WTC11 (cell line): ENCODE data around the gene SIAE. TPM values are rescaled to one million over a fixed set of nuclear protein-coding genes. Genes with fewer than 3 reads are reported as not detected.

Experiments
- ATAC-seq: fragments of 200-7000 bp; cut with Tn5 transposase; 2 replicates; pipeline ENCODE4 v1.10.0; 2021; ENCODE audit warnings: mild to moderate bottlenecking, moderate library complexity
- CTCF ChIA-PET: fragments of 300-600 bp; sonication (Branson Sonifier 250); formaldehyde crosslinking; loops from one replicate; lab custom pipeline; 2021; ENCODE audit warnings: antibody characterized with exemption; lab: Charles Lee
- POLR2A ChIA-PET: fragments of 350-600 bp; sonication (Branson Sonifier 250); formaldehyde crosslinking; loops from one replicate; lab custom pipeline; 2021; ENCODE audit warnings: antibody characterized with exemption; lab: Charles Lee
- DNase-seq: peaks from one replicate; pipeline ENCODE4 v3.0.0; 2021; ENCODE audit warnings: low spot score
- H3K27ac Mint-ChIP-seq: 2 replicates; pipeline ENCODE4 v1.8.0; 2021; ENCODE audit warnings: mixed read lengths
- H3K27me3 Mint-ChIP-seq: 2 replicates; pipeline ENCODE4 v1.8.0; 2021; ENCODE audit warnings: low read depth, mild to moderate bottlenecking, moderate library complexity, mixed read lengths
- H3K36me3 Mint-ChIP-seq: 2 replicates; pipeline ENCODE4 v1.8.0; 2021; ENCODE audit warnings: mixed read lengths
- H3K4me1 Mint-ChIP-seq: 2 replicates; pipeline ENCODE4 v1.8.0; 2022; ENCODE audit warnings: mixed read lengths
- H3K4me3 Mint-ChIP-seq: 2 replicates; pipeline ENCODE4 v1.8.0; 2021; ENCODE audit warnings: mild to moderate bottlenecking, moderate library complexity, mixed read lengths
- H3K9me3 Mint-ChIP-seq: 2 replicates; pipeline ENCODE4 v1.8.0; 2021; ENCODE audit warnings: mixed read lengths
- CREM ChIP-seq: sonication (generic); formaldehyde crosslinking; IDR thresholded peaks from 2 replicates; pipeline ENCODE4 v1.8.1; 2022; ENCODE audit warnings: mild to moderate bottlenecking, missing genetic modification reagents, moderate library complexity
- GABPB1 ChIP-seq: sonication (generic); formaldehyde crosslinking; IDR thresholded peaks from 2 replicates; pipeline ENCODE4 v1.8.1; 2023; ENCODE audit warnings: mild to moderate bottlenecking, missing genetic modification reagents
- JAZF1 ChIP-seq: fragments of 250-450 bp; sonication (Bioruptor Pico); IDR thresholded peaks from 2 replicates; pipeline ENCODE4 v1.9.0; 2021; ENCODE audit warnings: moderate library complexity, mild to moderate bottlenecking, inconsistent platforms
- MXD4 ChIP-seq: fragments of 250-450 bp; sonication (Bioruptor Pico); IDR thresholded peaks from 2 replicates; pipeline ENCODE4 v1.8.0; 2021; ENCODE audit warnings: mild to moderate bottlenecking, moderate library complexity, borderline replicate concordance
- SP1 ChIP-seq: sonication (generic); formaldehyde crosslinking; conservative IDR thresholded peaks from 2 replicates; pipeline ENCODE4 v1.8.1; 2022; ENCODE audit warnings: missing genetic modification reagents
- ZNF121 ChIP-seq: sonication (generic); formaldehyde crosslinking; IDR thresholded peaks from 2 replicates; pipeline ENCODE4 v1.8.0; 2023; ENCODE audit warnings: missing genetic modification reagents
- ZNF263 ChIP-seq: sonication (generic); formaldehyde crosslinking; IDR thresholded peaks from 2 replicates; pipeline ENCODE4 v1.8.1; 2022; ENCODE audit warnings: low read depth, mild to moderate bottlenecking, moderate library complexity, missing genetic modification reagents
- ZNF396 ChIP-seq: fragments of 250-450 bp; sonication (Bioruptor Pico); IDR thresholded peaks from 2 replicates; pipeline ENCODE4 v1.8.0; 2021; ENCODE audit warnings: mild to moderate bottlenecking, moderate library complexity, borderline replicate concordance
- total RNA-seq: library from RNA; stranded (reverse); gene quantifications from 3 replicates; pipeline ENCODE4 v1.2.3, GENCODE V29; 2021
- TF ChIP-seq, protein P1 (sequence below): sonication (generic); formaldehyde crosslinking; IDR thresholded peaks from 2 replicates; pipeline ENCODE4 v1.8.1; 2022; ENCODE audit warnings: mild to moderate bottlenecking, moderate library complexity, missing genetic modification reagents
- TF ChIP-seq, protein P2 (sequence below): sonication (generic); formaldehyde crosslinking; IDR thresholded peaks from 2 replicates; pipeline ENCODE4 v1.8.0; 2022; ENCODE audit warnings: mild to moderate bottlenecking, missing genetic modification reagents
- TF ChIP-seq, protein P3 (sequence below): sonication (generic); formaldehyde crosslinking; IDR thresholded peaks from 2 replicates; pipeline ENCODE4 v1.8.1; 2022; ENCODE audit warnings: low read depth, missing genetic modification reagents, borderline replicate concordance
- TF ChIP-seq, protein P4 (sequence below): sonication (generic); formaldehyde crosslinking; IDR thresholded peaks from 2 replicates; pipeline ENCODE4 v1.8.1; 2023; ENCODE audit warnings: mild to moderate bottlenecking, missing genetic modification reagents, moderate library complexity
- TF ChIP-seq, protein P5 (sequence below): sonication (generic); formaldehyde crosslinking; IDR thresholded peaks from 2 replicates; pipeline ENCODE4 v1.8.1; 2023; ENCODE audit warnings: mild to moderate bottlenecking, missing genetic modification reagents, borderline replicate concordance
- TF ChIP-seq, protein P6 (sequence below): sonication (generic); formaldehyde crosslinking; IDR thresholded peaks from 2 replicates; pipeline ENCODE4 v1.8.1; 2022; ENCODE audit warnings: missing genetic modification reagents, borderline replicate concordance
- TF ChIP-seq, protein P7 (sequence below): sonication (generic); formaldehyde crosslinking; IDR thresholded peaks from 2 replicates; pipeline ENCODE4 v1.8.1; 2022; ENCODE audit warnings: mild to moderate bottlenecking, missing genetic modification reagents, moderate library complexity, borderline replicate concordance
- TF ChIP-seq, protein P8 (sequence below): sonication (generic); formaldehyde crosslinking; IDR thresholded peaks from 2 replicates; pipeline ENCODE4 v1.8.0; 2022; ENCODE audit warnings: mild to moderate bottlenecking, missing genetic modification reagents
- TF ChIP-seq, protein P9 (sequence below): fragments of 250-450 bp; sonication (Bioruptor Pico); conservative IDR thresholded peaks from 2 replicates; pipeline ENCODE4 v1.9.0; 2021; ENCODE audit warnings: mild to moderate bottlenecking

Gene SIAE
- total RNA-seq, 1 experiment from 2014 or later, result 4.9 TPM

DNA sequence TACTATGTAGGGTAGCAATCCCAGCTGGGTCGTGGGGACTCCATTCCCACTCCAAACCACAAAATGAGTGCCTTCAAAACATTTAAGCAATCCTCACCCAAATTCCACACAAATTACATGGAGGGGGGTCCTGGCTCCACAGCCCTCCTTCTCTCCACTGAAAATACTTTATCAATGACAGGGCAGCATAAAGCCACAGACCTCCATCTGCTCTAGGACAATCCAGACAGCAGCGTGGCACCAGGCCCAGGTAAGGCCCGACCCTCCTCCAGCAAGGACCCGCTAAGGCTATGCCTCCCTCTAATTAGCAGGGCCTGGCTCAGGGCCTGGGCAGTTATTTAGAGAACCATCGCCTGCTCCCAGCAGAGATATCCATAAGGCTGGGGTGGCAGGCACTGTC is 62.5 kb downstream of the SIAE start, which contains the start of gene PANX3 (continued):
- TF ChIP-seq ZNF396 (CRISPR knock-in tag) (no peak), JAZF1 (CRISPR knock-in tag) (no peak), ZNF121 (CRISPR knock-in tag) (no peak), GABPB1 (no peak), SP1 (CRISPR knock-in tag) (no peak)
- TF ChIP-seq, protein P1, sequence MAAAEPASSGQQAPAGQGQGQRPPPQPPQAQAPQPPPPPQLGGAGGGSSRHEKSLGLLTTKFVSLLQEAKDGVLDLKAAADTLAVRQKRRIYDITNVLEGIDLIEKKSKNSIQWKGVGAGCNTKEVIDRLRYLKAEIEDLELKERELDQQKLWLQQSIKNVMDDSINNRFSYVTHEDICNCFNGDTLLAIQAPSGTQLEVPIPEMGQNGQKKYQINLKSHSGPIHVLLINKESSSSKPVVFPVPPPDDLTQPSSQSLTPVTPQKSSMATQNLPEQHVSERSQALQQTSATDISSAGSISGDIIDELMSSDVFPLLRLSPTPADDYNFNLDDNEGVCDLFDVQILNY, result no peak
- TF ChIP-seq, protein P2, sequence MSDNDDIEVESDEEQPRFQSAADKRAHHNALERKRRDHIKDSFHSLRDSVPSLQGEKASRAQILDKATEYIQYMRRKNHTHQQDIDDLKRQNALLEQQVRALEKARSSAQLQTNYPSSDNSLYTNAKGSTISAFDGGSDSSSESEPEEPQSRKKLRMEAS, result no peak
- TF ChIP-seq, protein P3, sequence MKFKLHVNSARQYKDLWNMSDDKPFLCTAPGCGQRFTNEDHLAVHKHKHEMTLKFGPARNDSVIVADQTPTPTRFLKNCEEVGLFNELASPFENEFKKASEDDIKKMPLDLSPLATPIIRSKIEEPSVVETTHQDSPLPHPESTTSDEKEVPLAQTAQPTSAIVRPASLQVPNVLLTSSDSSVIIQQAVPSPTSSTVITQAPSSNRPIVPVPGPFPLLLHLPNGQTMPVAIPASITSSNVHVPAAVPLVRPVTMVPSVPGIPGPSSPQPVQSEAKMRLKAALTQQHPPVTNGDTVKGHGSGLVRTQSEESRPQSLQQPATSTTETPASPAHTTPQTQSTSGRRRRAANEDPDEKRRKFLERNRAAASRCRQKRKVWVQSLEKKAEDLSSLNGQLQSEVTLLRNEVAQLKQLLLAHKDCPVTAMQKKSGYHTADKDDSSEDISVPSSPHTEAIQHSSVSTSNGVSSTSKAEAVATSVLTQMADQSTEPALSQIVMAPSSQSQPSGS (CRISPR knock-in tag), result no peak

DNA sequence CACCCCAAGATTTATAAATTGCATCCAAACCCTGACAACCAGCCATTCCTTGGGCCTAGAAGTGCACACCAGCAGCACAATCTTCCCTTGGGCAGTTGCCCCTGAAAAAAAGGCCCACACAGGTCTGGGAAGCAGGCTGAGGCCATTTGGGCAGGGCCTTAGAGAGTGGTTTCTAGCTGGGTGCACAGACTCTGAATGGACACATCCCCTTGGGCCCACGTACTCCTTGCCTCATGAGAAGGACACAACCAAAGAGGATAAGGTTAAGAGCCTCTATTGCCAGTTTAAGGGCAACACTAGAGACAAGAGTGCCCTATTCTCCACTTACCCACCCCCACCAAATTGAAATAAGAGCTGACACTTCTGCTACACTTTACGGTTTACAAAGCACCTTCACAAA is 63.2 kb downstream of the SIAE start:
- Mint-ChIP-seq H3K27me3 (no peaks in the 10 kb centered on the region; the same call in 1 of the 2 replicates), H3K36me3 (no peaks in the 10 kb centered on the region)
- POLR2A ChIA-PET, result interaction anchor here (0.6 kb wide), 1 partner anchor 175 kb away, joined by 5 read pairs; no protein-coding TSS in a partner anchor
- DNase-seq, result no peak
- TF ChIP-seq, protein P4, sequence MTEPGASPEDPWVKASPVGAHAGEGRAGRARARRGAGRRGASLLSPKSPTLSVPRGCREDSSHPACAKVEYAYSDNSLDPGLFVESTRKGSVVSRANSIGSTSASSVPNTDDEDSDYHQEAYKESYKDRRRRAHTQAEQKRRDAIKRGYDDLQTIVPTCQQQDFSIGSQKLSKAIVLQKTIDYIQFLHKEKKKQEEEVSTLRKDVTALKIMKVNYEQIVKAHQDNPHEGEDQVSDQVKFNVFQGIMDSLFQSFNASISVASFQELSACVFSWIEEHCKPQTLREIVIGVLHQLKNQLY (CRISPR knock-in tag), result no peak
- TF ChIP-seq CREM (CRISPR knock-in tag) (no peak), ZNF396 (CRISPR knock-in tag) (no peak), MXD4 (CRISPR knock-in tag) (no peak)
- TF ChIP-seq, protein P5, sequence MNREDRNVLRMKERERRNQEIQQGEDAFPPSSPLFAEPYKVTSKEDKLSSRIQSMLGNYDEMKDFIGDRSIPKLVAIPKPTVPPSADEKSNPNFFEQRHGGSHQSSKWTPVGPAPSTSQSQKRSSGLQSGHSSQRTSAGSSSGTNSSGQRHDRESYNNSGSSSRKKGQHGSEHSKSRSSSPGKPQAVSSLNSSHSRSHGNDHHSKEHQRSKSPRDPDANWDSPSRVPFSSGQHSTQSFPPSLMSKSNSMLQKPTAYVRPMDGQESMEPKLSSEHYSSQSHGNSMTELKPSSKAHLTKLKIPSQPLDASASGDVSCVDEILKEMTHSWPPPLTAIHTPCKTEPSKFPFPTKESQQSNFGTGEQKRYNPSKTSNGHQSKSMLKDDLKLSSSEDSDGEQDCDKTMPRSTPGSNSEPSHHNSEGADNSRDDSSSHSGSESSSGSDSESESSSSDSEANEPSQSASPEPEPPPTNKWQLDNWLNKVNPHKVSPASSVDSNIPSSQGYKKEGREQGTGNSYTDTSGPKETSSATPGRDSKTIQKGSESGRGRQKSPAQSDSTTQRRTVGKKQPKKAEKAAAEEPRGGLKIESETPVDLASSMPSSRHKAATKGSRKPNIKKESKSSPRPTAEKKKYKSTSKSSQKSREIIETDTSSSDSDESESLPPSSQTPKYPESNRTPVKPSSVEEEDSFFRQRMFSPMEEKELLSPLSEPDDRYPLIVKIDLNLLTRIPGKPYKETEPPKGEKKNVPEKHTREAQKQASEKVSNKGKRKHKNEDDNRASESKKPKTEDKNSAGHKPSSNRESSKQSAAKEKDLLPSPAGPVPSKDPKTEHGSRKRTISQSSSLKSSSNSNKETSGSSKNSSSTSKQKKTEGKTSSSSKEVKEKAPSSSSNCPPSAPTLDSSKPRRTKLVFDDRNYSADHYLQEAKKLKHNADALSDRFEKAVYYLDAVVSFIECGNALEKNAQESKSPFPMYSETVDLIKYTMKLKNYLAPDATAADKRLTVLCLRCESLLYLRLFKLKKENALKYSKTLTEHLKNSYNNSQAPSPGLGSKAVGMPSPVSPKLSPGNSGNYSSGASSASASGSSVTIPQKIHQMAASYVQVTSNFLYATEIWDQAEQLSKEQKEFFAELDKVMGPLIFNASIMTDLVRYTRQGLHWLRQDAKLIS (CRISPR knock-in tag), result no peak
- TF ChIP-seq, all 79 proteins: peak for 0
- CTCF ChIA-PET, result no interaction called here
- Mint-ChIP-seq H3K4me3 (no peak overlapping the region), H3K4me1 (no peaks in the 10 kb centered on the region), H3K9me3 (no peaks in the 10 kb centered on the region), H3K27ac (no peak overlapping the region)
- no peak for ATAC-seq

DNA sequence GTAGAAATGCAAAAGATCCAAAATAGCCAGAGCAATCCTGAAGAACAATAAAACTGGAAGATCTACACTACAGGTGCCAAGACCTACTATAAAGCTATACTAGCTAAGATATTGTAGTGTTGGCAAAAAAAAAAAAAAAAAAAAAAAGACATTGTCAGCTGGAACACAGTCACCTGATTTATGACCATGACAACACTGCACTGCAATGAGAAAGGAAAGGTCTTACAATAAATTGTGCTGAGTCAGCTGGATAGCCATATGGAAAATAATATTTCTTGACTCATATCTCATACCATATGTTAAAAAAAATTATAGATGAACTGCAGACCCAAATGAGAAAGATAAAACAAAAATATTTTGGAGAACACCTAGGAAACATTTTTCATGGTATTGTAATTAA is 65.4 kb downstream of the SIAE start:
- ATAC-seq, result no peak
- H3K27me3 Mint-ChIP-seq, result no peaks in the 10 kb centered on the region
- no peak overlapping the region for H3K4me3 Mint-ChIP-seq
- DNase-seq, result no peak
- POLR2A ChIA-PET, result interaction anchor here (0.6 kb wide), 1 partner anchor 453 kb away, joined by 3 read pairs; no protein-coding TSS in a partner anchor
- no peaks in the 10 kb centered on the region for H3K4me1 Mint-ChIP-seq
- CTCF ChIA-PET, result interaction anchor here (0.6 kb wide), 1 partner anchor 395 kb away, joined by 4 read pairs; no protein-coding TSS in a partner anchor
- no peaks in the 10 kb centered on the region for H3K36me3 Mint-ChIP-seq
- H3K9me3 Mint-ChIP-seq, result no peaks in the 10 kb centered on the region
- H3K27ac Mint-ChIP-seq, result no peak overlapping the region
- no peak for TF ChIP-seq ZNF263 (CRISPR knock-in tag)
- TF ChIP-seq, protein P6, sequence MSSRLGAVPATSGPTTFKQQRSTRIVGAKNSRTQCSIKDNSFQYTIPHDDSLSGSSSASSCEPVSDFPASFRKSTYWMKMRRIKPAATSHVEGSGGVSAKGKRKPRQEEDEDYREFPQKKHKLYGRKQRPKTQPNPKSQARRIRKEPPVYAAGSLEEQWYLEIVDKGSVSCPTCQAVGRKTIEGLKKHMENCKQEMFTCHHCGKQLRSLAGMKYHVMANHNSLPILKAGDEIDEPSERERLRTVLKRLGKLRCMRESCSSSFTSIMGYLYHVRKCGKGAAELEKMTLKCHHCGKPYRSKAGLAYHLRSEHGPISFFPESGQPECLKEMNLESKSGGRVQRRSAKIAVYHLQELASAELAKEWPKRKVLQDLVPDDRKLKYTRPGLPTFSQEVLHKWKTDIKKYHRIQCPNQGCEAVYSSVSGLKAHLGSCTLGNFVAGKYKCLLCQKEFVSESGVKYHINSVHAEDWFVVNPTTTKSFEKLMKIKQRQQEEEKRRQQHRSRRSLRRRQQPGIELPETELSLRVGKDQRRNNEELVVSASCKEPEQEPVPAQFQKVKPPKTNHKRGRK (CRISPR knock-in tag), result no peak
- TF ChIP-seq, protein P7, sequence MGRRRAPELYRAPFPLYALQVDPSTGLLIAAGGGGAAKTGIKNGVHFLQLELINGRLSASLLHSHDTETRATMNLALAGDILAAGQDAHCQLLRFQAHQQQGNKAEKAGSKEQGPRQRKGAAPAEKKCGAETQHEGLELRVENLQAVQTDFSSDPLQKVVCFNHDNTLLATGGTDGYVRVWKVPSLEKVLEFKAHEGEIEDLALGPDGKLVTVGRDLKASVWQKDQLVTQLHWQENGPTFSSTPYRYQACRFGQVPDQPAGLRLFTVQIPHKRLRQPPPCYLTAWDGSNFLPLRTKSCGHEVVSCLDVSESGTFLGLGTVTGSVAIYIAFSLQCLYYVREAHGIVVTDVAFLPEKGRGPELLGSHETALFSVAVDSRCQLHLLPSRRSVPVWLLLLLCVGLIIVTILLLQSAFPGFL, result no peak
- TF ChIP-seq, protein P8, sequence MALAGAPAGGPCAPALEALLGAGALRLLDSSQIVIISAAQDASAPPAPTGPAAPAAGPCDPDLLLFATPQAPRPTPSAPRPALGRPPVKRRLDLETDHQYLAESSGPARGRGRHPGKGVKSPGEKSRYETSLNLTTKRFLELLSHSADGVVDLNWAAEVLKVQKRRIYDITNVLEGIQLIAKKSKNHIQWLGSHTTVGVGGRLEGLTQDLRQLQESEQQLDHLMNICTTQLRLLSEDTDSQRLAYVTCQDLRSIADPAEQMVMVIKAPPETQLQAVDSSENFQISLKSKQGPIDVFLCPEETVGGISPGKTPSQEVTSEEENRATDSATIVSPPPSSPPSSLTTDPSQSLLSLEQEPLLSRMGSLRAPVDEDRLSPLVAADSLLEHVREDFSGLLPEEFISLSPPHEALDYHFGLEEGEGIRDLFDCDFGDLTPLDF, result no peak
- TF ChIP-seq, protein P9, sequence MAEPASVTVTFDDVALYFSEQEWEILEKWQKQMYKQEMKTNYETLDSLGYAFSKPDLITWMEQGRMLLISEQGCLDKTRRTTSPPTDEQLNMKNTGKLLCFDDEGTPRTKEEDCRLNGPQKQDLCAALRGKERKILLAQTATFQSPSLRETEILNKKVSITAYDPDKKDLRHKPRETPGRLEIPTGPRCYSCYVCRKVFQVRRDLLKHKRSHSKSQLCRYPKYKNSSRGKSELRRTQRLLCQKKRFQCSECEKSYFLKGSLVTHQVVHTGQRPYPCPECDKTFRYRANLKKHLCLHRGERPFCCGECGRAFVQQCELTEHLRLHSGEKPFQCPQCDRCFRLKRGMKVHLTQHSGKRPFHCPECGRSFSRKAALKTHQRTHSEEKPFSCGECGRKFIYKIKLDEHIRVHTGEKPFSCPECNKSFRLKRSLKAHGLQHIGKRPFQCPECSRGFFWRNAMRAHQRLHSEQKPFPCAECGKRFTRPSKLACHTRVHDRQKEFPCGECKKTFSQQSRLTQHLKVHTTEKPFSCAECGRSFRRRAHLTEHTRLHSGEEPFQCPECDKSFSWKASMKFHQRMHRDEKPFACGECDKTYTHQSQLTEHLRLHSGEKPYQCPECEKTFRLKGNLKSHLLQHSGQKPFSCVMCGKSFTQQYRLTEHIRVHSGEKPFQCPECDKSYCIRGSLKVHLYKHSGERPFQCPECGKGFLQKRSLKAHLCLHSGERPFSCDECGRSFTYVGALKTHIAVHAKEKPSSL, result no peak
